ENCODE data around the gene ABCA4. TPM values are rescaled to one million over a fixed set of nuclear protein-coding genes. Genes with fewer than 3 reads are reported as not detected.

Gene ABCA4
- total RNA-seq, 6 donors from 2014 or later, result under 0.01 to 1.3 (median 0.53) TPM

DNA sequence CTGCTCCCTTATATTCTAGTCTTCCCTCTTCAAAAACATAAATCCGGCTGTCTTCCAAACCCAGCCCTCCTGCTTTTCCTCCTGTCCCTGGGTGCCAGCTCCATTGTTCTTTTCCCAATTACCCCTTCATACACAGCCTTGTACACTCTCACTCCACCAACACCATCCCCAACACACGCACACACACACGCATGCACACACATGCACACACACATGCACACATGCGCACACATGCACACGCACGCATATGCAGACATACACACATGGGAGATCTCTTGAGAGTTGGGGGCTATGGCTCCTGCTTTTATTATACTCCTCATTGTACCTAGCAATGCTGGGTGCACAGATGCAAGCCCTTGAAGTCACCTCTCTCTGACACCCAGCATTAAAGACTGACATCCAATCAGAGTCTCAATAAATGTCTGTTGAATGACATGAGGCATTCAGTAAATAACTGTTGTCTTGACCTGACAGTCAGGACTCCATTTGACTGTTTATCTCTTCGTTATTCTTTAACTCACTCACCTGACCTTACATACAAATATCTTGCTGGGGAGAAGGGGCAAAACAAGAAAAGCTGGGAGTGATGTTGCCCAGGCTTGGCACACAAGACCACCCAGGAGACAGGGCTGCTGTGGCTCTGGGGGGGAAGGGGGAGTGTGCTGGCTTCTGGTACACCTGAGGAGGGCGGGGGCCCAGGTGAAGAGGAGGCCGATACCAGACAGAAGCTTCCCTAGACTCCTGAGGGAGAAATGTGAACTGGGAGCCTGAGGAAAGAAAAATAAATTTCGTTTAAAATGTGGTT, 16.0 kb downstream of the ABCA4 start:
- Histone ChIP-seq H3K36me3 (no peaks in the 10 kb centered on the region), H3K9me3 (no peaks in the 10 kb centered on the region), H3K27ac (no peak overlapping the region), H3K27me3 (no peaks in the 10 kb centered on the region), H3K4me3 (no peak overlapping the region), H3K4me1 (peaks cover 0 to 4% (median 0%) of the 10 kb centered on the region in 4 donors)
- TF ChIP-seq EP300 (IDR thresholded peaks at IDR 0.05), result no peak
- no peak for TF ChIP-seq POLR2AphosphoS5 (IDR thresholded peaks at IDR 0.05)
- TF ChIP-seq, protein P1, sequence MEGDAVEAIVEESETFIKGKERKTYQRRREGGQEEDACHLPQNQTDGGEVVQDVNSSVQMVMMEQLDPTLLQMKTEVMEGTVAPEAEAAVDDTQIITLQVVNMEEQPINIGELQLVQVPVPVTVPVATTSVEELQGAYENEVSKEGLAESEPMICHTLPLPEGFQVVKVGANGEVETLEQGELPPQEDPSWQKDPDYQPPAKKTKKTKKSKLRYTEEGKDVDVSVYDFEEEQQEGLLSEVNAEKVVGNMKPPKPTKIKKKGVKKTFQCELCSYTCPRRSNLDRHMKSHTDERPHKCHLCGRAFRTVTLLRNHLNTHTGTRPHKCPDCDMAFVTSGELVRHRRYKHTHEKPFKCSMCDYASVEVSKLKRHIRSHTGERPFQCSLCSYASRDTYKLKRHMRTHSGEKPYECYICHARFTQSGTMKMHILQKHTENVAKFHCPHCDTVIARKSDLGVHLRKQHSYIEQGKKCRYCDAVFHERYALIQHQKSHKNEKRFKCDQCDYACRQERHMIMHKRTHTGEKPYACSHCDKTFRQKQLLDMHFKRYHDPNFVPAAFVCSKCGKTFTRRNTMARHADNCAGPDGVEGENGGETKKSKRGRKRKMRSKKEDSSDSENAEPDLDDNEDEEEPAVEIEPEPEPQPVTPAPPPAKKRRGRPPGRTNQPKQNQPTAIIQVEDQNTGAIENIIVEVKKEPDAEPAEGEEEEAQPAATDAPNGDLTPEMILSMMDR (IDR thresholded peaks at IDR 0.05), result no peak
- no peak for TF ChIP-seq POLR2A (IDR thresholded peaks at IDR 0.05)
- ATAC-seq (ENCODE audit: low FRiP score in 2 of 2) (no peak), DNase-seq (no peak)
- 77 to 83% methylated on average over 10 of the region's 10 CpGs for WGBS, 2 donors

DNA sequence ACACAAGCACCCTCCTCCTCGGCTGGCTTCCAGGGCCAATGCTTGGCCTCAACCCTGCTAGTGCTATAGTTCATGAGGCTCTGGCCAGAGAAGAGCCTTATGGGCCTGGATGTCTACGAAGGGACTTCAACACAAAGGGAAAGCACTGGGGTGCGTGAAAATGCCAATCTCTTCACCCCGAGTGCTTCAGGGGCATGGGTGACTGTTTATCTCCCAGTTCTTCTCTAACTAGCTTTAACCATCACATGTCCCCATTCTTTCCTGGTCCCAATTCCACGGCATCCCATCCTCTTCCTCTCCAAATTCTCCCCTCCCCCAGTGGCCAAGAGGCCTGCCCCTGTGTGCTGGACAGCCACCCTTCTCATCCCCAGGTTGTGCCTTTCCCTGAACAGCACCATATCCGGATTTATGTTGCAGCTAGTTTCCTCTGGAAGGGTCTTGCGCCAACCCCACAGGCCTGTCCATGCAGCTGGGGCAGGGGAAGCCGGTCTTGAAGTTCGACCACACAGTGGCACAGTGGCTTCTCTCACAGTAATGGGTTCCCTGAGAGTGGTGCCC, 16.7 kb downstream of the ABCA4 start:
- no peak overlapping the region for H3K27ac ChIP-seq
- TF ChIP-seq POLR2A (IDR thresholded peaks at IDR 0.05) (no peak), EP300 (IDR thresholded peaks at IDR 0.05) (no peak), POLR2AphosphoS5 (IDR thresholded peaks at IDR 0.05) (no peak)
- TF ChIP-seq, protein P1 (IDR thresholded peaks at IDR 0.05), result no peak
- H3K36me3 ChIP-seq, result no peaks in the 10 kb centered on the region
- WGBS, 2 donors, result 92 to 96% methylated on average over 9 of the region's 9 CpGs
- H3K4me1 ChIP-seq, result peaks cover 0 to 4% (median 0%) of the 10 kb centered on the region in 4 donors
- no peaks in the 10 kb centered on the region for H3K9me3 ChIP-seq
- ATAC-seq (ENCODE audit: low FRiP score in 2 of 2), result no peak
- H3K27me3 ChIP-seq, result no peaks in the 10 kb centered on the region
- no peak overlapping the region for H3K4me3 ChIP-seq
- no peak for DNase-seq

DNA sequence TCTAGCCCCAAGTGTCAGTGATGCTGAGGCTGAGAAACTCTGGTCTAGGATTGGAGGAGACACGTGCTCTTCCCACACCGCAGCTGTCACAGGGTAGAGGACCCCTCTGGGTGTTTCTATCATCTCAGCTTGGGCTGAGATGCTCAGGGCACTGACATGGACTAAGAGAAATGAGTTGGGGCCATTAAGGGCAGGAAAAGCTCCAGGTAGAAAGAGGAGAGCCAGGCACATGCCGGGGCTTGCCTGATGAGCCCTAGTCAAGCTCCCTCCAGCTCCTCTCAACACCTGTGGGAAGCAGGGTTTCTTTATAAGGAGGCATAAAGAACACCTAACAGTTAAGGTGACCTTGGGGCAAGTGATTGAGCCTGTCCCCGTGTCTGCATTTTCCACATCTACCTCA, 17.3 kb downstream of the ABCA4 start:
- Histone ChIP-seq H3K4me1 (peaks cover 0 to 4% (median 0%) of the 10 kb centered on the region in 4 donors), H3K27ac (no peak overlapping the region), H3K36me3 (no peaks in the 10 kb centered on the region), H3K4me3 (no peak overlapping the region), H3K9me3 (no peaks in the 10 kb centered on the region), H3K27me3 (no peaks in the 10 kb centered on the region)
- WGBS, 2 donors, result 82 to 86% methylated on average over 2 to 4 of the region's 4 CpGs
- TF ChIP-seq POLR2A (IDR thresholded peaks at IDR 0.05) (no peak), EP300 (IDR thresholded peaks at IDR 0.05) (no peak), POLR2AphosphoS5 (IDR thresholded peaks at IDR 0.05) (no peak)
- TF ChIP-seq, protein P1 (IDR thresholded peaks at IDR 0.05), result no peak
- ATAC-seq (ENCODE audit: low FRiP score in 2 of 2), result no peak
- DNase-seq, result no peak

DNA sequence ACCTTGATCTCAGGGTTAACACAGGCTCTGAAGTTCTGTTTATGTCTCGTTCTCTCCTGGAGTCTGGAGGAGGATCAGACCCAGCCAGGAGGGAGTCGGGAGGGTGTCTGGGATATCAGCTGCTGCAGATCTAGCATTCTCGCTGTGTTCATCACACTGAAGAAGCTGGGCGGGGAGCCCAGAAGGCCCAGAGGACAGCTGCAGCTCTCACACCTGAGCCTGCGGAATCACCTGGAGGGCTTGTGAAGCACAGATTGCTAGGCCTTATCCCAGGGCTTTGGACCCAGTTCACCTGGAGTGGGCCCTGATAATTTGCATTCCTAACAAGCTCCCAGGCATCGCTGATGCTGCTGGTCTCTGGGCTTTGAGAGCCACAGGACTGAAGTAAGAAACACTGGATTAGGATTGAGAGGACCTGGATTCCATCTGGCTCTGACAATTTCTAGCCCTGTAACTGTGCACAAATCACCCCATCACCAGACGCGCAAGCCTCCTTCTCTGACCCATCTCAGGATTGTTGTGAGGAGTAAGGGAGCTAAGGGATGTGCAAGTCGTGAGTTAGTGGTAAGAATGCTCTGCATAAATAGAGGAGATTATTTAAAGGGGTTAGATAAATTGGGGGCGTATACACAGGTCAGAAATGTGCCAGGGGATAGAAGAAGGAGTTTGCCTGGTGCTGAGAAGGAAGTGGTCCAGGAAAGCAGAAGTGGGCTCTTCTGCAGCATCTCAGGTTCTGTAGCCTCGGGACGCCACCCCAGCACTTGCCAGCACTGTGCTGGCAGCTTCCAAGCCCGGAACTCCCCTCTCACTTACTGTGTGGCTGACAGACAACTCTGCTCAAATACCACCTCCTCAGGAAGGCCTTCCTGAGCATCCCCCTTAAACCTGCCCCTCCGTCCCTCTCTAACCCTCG, 19.1 kb downstream of the ABCA4 start:
- no peak overlapping the region for H3K27ac ChIP-seq
- TF ChIP-seq EP300 (IDR thresholded peaks at IDR 0.05) (no peak), POLR2A (IDR thresholded peaks at IDR 0.05) (no peak), POLR2AphosphoS5 (IDR thresholded peaks at IDR 0.05) (no peak)
- TF ChIP-seq, protein P1 (IDR thresholded peaks at IDR 0.05), result no peak
- H3K4me1 ChIP-seq, result peaks cover 0 to 4% (median 0%) of the 10 kb centered on the region in 4 donors
- 74 to 78% methylated on average over 12 to 15 of the region's 15 CpGs for WGBS, 2 donors
- DNase-seq (no peak), ATAC-seq (ENCODE audit: low FRiP score in 2 of 2) (no peak)
- no peaks in the 10 kb centered on the region for H3K36me3 ChIP-seq
- H3K27me3 ChIP-seq, result no peaks in the 10 kb centered on the region
- no peak overlapping the region for H3K4me3 ChIP-seq
- H3K9me3 ChIP-seq, result no peaks in the 10 kb centered on the region
